Uterine smooth muscle cell (primary cell): ENCODE data around the gene RNF13. TPM values are rescaled to one million over a fixed set of nuclear protein-coding genes. Genes with fewer than 3 reads are reported as not detected.

Experiments used
- total RNA-seq: library from RNA; depleted of rRNA; stranded (reverse); fragments of >200 nt; gene quantifications from 2 replicates; pipeline ENCODE4 v1.2.3, GENCODE V29; 2014

The RNF13 gene
- total RNA-seq: 60.5 and 66.1 TPM in 2 replicates

GRCh38 chr3:149812606-149813366, at the start of gene RNF13:
TSS of gene RNF13 (plus strand) at chr3:149813215. CDS start at chr3:149846027, 32,812 bp downstream.

GRCh38 chr3:149792452-149793270, 20.4 kb upstream of the RNF13 start, which contains the start of gene ANKUB1:
TSS of gene ANKUB1 (minus strand) at chr3:149792554. CDS start at chr3:149792366, 188 bp downstream.

GRCh38 chr3:149970716-149971402, 157.8 kb downstream of the RNF13 start, which contains the start of gene PFN2:
TSS of gene PFN2 (minus strand) at chr3:149970895. CDS start at chr3:149970856, 39 bp downstream.

Other genes with a start within 250 kb of the RNF13 start
- gene WWTR1, start 155.2 kb upstream of the RNF13 start, total RNA-seq: 24.1 and 24.5 TPM in 2 replicates
- gene COMMD2, start 60.7 kb upstream of the RNF13 start, total RNA-seq: 26.8 and 28.4 TPM in 2 replicates
- not detected in 2 replicates for gene ANKUB1, start 20.7 kb upstream of the RNF13 start, total RNA-seq
- gene PFN2, start 157.7 kb downstream of the RNF13 start, total RNA-seq: 286 and 403 TPM in 2 replicates